Erythroblast (primary cell): ENCODE results near the gene ARL6IP5.

Source experiments
- DNase-seq, 2 experiments: peaks; one replicate each; lab custom pipeline; 2025; lab: John Stamatoyannopoulos, UW
- GATA1 ChIP-seq: IDR thresholded peaks from 2 replicates; pipeline ENCODE4 v1.6.1; 2011; ENCODE audit warnings: low read depth, mild to moderate bottlenecking, control low read depth, low read length, moderate library complexity
- POLR2A ChIP-seq: IDR thresholded peaks from 2 replicates; pipeline ENCODE4 v1.6.1; 2011; ENCODE audit warnings: mild to moderate bottlenecking, low read length

Gene ARL6IP5

GRCh38 chr3:69144631-69145245 lies 60.0 kb downstream of the ARL6IP5 start:
- DNase-seq, result peak; percentile 35 to 36
- TF ChIP-seq GATA1 (no peak), POLR2A (no peak)

- TF ChIP-seq GATA1 (no peak), POLR2A (no peak)
- DNase-seq, result peak; percentile 28 to 72
Observed at GRCh38 chr3:69145688-69146087, 61.0 kb downstream of the ARL6IP5 start.

GRCh38 chr3:69149586-69149985 lies 64.8 kb downstream of the ARL6IP5 start:
- no peak for TF ChIP-seq GATA1
- TF ChIP-seq POLR2A, result no peak
- DNase-seq, result no peak
